ENCODE data around the gene LHFPL6. TPM values are rescaled to one million over a fixed set of nuclear protein-coding genes. Genes with fewer than 3 reads are reported as not detected.

The LHFPL6 gene
- total and polyA plus RNA-seq, 2 experiments from 2014 or later = 7.8 to 9.5 TPM

DNA sequence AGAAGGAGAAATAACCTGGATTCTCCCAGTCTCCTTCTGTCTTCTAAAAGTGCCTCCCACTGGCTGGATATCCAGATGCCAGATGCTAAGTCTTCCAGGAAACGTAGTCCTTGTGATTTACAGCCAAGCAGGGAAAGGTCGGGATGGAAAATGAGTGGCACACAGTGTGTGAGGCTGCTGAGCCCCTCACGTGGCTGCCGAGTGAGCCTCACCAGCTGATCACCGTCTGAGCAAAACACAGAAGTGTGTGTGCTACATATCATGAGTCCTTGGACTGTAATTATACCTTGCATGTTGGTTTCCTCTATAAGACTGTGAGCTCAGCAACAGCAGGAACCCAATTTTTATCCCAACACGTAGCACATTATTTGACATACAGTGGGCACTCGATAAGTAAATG lies 15.1 kb downstream of the LHFPL6 start:
- Histone ChIP-seq H3F3A (replicated peaks; ENCODE audit: low read depth) (no peaks in the 10 kb centered on the region), H3K79me2 (replicated peaks; ENCODE audit: insufficient read depth) (no peaks in the 10 kb centered on the region), H3K4me1 (ENCODE audit: insufficient read depth) (no peaks in the 10 kb centered on the region), H3K4me3 (no peak overlapping the region), H3K9me2 (ENCODE audit: insufficient read depth) (no peaks in the 10 kb centered on the region), H2AFZ (no peak overlapping the region), H4K20me1 (replicated peaks; ENCODE audit: insufficient read depth) (no peaks in the 10 kb centered on the region), H3K36me3 (ENCODE audit: insufficient read depth) (no peaks in the 10 kb centered on the region), H3K27me3 (ENCODE audit: insufficient read depth) (no peaks in the 10 kb centered on the region), H3K4me2 (no peak overlapping the region), H3K27ac (ENCODE audit: low read depth) (no peak overlapping the region)
- DNase-seq (ENCODE audit: low spot score) (no peak), ATAC-seq (no peak)
- H3K4me1 Mint-ChIP-seq = peaks cover 8% of the 10 kb centered on the region; the same call in 2 of the 3 replicates
- no peak overlapping the region for H3K27ac Mint-ChIP-seq
- no peak overlapping the region for H3K4me3 Mint-ChIP-seq
- no peaks in the 10 kb centered on the region for H3K36me3 Mint-ChIP-seq (ENCODE audit: low read depth)
- H3K9me3 Mint-ChIP-seq = no peaks in the 10 kb centered on the region
- TF ChIP-seq STAT1 (IDR thresholded peaks at IDR 0.05; ENCODE audit: unreplicated experiment) (no peak), ZNF114 (CRISPR knock-in tag; IDR thresholded peaks at IDR 0.05) (no peak), REST (IDR thresholded peaks at IDR 0.05; ENCODE audit: unreplicated experiment) (no peak), ZNF331 (CRISPR knock-in tag; IDR thresholded peaks at IDR 0.05; ENCODE audit: low read depth) (no peak), CREB1 (CRISPR knock-in tag; IDR thresholded peaks at IDR 0.05; ENCODE audit: low read depth) (no peak), EZH2 (IDR thresholded peaks at IDR 0.05; ENCODE audit: low read depth, unreplicated experiment) (no peak), CTCF (conservative IDR thresholded peaks at IDR 0.05; ENCODE audit: low read depth in 2 of 2) (no peak), EZH2phosphoT487 (IDR thresholded peaks at IDR 0.05; ENCODE audit: unreplicated experiment) (no peak), JUNB (IDR thresholded peaks at IDR 0.05; ENCODE audit: unreplicated experiment) (no peak), ETS1 (IDR thresholded peaks at IDR 0.05) (no peak), NANOG (IDR thresholded peaks at IDR 0.05; ENCODE audit: borderline replicate concordance) (no peak)
- TF ChIP-seq, protein P1, sequence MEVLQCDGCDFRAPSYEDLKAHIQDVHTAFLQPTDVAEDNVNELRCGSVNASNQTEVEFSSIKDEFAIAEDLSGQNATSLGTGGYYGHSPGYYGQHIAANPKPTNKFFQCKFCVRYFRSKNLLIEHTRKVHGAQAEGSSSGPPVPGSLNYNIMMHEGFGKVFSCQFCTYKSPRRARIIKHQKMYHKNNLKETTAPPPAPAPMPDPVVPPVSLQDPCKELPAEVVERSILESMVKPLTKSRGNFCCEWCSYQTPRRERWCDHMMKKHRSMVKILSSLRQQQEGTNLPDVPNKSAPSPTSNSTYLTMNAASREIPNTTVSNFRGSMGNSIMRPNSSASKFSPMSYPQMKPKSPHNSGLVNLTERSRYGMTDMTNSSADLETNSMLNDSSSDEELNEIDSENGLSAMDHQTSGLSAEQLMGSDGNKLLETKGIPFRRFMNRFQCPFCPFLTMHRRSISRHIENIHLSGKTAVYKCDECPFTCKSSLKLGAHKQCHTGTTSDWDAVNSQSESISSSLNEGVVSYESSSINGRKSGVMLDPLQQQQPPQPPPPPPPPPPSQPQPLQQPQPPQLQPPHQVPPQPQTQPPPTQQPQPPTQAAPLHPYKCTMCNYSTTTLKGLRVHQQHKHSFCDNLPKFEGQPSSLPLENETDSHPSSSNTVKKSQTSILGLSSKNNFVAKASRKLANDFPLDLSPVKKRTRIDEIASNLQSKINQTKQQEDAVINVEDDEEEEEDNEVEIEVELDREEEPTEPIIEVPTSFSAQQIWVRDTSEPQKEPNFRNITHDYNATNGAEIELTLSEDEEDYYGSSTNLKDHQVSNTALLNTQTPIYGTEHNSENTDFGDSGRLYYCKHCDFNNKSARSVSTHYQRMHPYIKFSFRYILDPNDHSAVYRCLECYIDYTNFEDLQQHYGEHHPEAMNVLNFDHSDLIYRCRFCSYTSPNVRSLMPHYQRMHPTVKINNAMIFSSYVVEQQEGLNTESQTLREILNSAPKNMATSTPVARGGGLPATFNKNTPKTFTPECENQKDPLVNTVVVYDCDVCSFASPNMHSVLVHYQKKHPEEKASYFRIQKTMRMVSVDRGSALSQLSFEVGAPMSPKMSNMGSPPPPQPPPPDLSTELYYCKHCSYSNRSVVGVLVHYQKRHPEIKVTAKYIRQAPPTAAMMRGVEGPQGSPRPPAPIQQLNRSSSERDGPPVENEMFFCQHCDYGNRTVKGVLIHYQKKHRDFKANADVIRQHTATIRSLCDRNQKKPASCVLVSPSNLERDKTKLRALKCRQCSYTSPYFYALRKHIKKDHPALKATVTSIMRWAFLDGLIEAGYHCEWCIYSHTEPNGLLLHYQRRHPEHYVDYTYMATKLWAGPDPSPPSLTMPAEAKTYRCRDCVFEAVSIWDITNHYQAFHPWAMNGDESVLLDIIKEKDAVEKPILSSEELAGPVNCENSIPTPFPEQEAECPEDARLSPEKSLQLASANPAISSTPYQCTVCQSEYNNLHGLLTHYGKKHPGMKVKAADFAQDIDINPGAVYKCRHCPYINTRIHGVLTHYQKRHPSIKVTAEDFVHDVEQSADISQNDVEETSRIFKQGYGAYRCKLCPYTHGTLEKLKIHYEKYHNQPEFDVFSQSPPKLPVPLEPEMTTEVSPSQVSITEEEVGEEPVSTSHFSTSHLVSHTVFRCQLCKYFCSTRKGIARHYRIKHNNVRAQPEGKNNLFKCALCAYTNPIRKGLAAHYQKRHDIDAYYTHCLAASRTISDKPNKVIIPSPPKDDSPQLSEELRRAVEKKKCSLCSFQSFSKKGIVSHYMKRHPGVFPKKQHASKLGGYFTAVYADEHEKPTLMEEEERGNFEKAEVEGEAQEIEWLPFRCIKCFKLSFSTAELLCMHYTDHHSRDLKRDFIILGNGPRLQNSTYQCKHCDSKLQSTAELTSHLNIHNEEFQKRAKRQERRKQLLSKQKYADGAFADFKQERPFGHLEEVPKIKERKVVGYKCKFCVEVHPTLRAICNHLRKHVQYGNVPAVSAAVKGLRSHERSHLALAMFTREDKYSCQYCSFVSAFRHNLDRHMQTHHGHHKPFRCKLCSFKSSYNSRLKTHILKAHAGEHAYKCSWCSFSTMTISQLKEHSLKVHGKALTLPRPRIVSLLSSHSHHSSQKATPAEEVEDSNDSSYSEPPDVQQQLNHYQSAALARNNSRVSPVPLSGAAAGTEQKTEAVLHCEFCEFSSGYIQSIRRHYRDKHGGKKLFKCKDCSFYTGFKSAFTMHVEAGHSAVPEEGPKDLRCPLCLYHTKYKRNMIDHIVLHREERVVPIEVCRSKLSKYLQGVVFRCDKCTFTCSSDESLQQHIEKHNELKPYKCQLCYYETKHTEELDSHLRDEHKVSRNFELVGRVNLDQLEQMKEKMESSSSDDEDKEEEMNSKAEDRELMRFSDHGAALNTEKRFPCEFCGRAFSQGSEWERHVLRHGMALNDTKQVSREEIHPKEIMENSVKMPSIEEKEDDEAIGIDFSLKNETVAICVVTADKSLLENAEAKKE (CRISPR knock-in tag; IDR thresholded peaks at IDR 0.05) = no peak
- H3K27me3 Mint-ChIP-seq (ENCODE audit: insufficient read depth, low read depth, poor library complexity) = peaks cover 5% of the 10 kb centered on the region

Data from GM23338 (cell line).